HG02943 (cell line): ENCODE data around the gene RBL1.
"Not testable (repeated sequence)": the region's sequence is repeated elsewhere in the genome, so short reads cannot be mapped to it uniquely, and the experiment has no call there.

Source experiments
- ATAC-seq: cut with Tn5 transposase; IDR thresholded peaks from one replicate; pipeline ENCODE4 v1.9.1; 2021; ENCODE audit warnings: mild to moderate bottlenecking, low read depth, moderate library complexity; ENCODE audit not compliant: unreplicated experiment

RBL1 gene

GRCh38 chr20:37081717-37082289, 14.0 kb downstream of the RBL1 start:
- no peak for ATAC-seq

GRCh38 chr20:37077009-37077408, 18.8 kb downstream of the RBL1 start:
- no peak for ATAC-seq

GRCh38 chr20:37075932-37076685, 19.7 kb downstream of the RBL1 start:
- ATAC-seq, result no peak

GRCh38 chr20:37072293-37073196, 23.3 kb downstream of the RBL1 start:
- no peak for ATAC-seq

GRCh38 chr20:37071481-37071911, 24.3 kb downstream of the RBL1 start:
- no peak for ATAC-seq

GRCh38 chr20:37069563-37069962, 26.2 kb downstream of the RBL1 start:
- ATAC-seq, result not testable (repeated sequence)

GRCh38 chr20:37066168-37066567, 29.6 kb downstream of the RBL1 start:
- ATAC-seq, result no peak

- ATAC-seq, result no peak
These were observed 40.5 kb downstream of the RBL1 start for GRCh38 chr20:37055276-37055675.

- no peak for ATAC-seq
These were observed 42.4 kb downstream of the RBL1 start for GRCh38 chr20:37053230-37053950.

- peak; percentile 38 for ATAC-seq
These were observed 52.5 kb downstream of the RBL1 start for GRCh38 chr20:37042986-37043972.

GRCh38 chr20:37039366-37039765, 56.4 kb downstream of the RBL1 start:
- ATAC-seq, result not testable (repeated sequence)

GRCh38 chr20:37032077-37032476, 63.7 kb downstream of the RBL1 start:
- no peak for ATAC-seq

- ATAC-seq, result no peak
These were observed 75.2 kb downstream of the RBL1 start for GRCh38 chr20:37020636-37021035.

- ATAC-seq, result not testable (repeated sequence)
These were observed 83.2 kb downstream of the RBL1 start for GRCh38 chr20:37012631-37013030.

GRCh38 chr20:37011858-37012257, 83.9 kb downstream of the RBL1 start:
- ATAC-seq, result not testable (repeated sequence)

GRCh38 chr20:37011147-37011546, 84.7 kb downstream of the RBL1 start:
- no peak for ATAC-seq

GRCh38 chr20:37007898-37008649, 87.7 kb downstream of the RBL1 start:
- ATAC-seq, result no peak

GRCh38 chr20:37005062-37005942, 90.5 kb downstream of the RBL1 start:
- ATAC-seq, result not testable (repeated sequence)
